A549 (cell line): ENCODE data around the gene VDAC2. TPM values are rescaled to one million over a fixed set of nuclear protein-coding genes. Genes with fewer than 3 reads are reported as not detected.

ENCODE experiments used
- ATAC-seq, 2 experiments: fragments of 200-7000 bp in 1 of 2; fragments of >200 bp in 1 of 2; cut with Nextera tagmentation in 1 of 2; cut with Tn5 transposase in 1 of 2; 3 replicates each; pipeline versions ENCODE4 v1.8.0 to v1.9.1; 2018 to 2020; ENCODE audit warnings: mild to moderate bottlenecking in 1 of 2, moderate library complexity in 1 of 2
- CTCF ChIA-PET: fragments of 300-600 bp; sonication (Branson Sonifier 250); formaldehyde crosslinking; extraction: SDS; loops from one replicate; lab custom pipeline; 2021; ENCODE audit warnings: antibody characterized with exemption, inconsistent platforms; lab: Yijun Ruan, JAX
- POLR2A ChIA-PET: fragments of 350-600 bp; formaldehyde crosslinking; extraction: SDS; loops from one replicate; lab custom pipeline; 2021; ENCODE audit warnings: antibody characterized with exemption, inconsistent platforms; lab: Yijun Ruan, JAX
- DNase-seq, 2 experiments: peaks; one replicate each; pipeline versions ENCODE4 v3.0.0 to v3.0.0-alpha.2; 2011 to 2016; ENCODE audit warnings: low read depth in 1 of 2, low spot score in 1 of 2
- FAIRE-seq: peaks from 2 replicates; lab custom pipeline; 2011; peaks lifted over from hg19 to GRCh38; lab: Jason Lieb, UNC
- H3K27ac ChIP-seq, 2 experiments: fragments of >200 bp; sonication (Bioruptor Twin); formaldehyde crosslinking; 3 replicates each; pipeline ENCODE4 v1.5.1; 2016 to 2017
- H3K4me1 ChIP-seq: fragments of >200 bp; sonication (Bioruptor Twin); formaldehyde crosslinking; 3 replicates; pipeline ENCODE4 v1.6.1; 2016
- H3K4me2 ChIP-seq: fragments of >200 bp; sonication (Bioruptor Twin); formaldehyde crosslinking; 3 replicates; pipeline ENCODE4 v1.6.1; 2016
- H3K4me3 ChIP-seq: fragments of >200 bp; sonication (Bioruptor Twin); formaldehyde crosslinking; 3 replicates; pipeline ENCODE4 v1.5.1; 2016
- H3K9me3 ChIP-seq: fragments of >200 bp; sonication (Bioruptor Twin); formaldehyde crosslinking; 3 replicates; pipeline ENCODE4 v1.6.1; 2016
- CHD2 ChIP-seq: fragments of 150-350 bp; IDR thresholded peaks from 2 replicates; pipeline ENCODE4 v1.6.1; 2014; ENCODE audit warnings: low read length; ENCODE audit not compliant: partially characterized antibody
- CHD4 ChIP-seq: fragments of 200-600 bp; sonication (generic); IDR thresholded peaks from 2 replicates; pipeline ENCODE4 v1.6.1; 2016; ENCODE audit warnings: antibody characterized with exemption, mild to moderate bottlenecking, borderline replicate concordance
- EP300 ChIP-seq, 2 experiments: fragments of >200 bp; sonication (Bioruptor Twin); formaldehyde crosslinking; IDR thresholded peaks; 2 replicates in 1 of 2; 3 replicates in 1 of 2; pipeline ENCODE4 v1.6.1; 2016 to 2017
- ESRRA ChIP-seq: fragments of 150-350 bp; IDR thresholded peaks from 2 replicates; pipeline ENCODE4 v1.6.1; 2014; ENCODE audit warnings: mild to moderate bottlenecking, low read length, borderline replicate concordance
- HEYL ChIP-seq: fragments of 250-450 bp; sonication (Bioruptor Pico); IDR thresholded peaks from 2 replicates; pipeline ENCODE4 v1.8.0; 2021; ENCODE audit warnings: mild to moderate bottlenecking, moderate library complexity
- KDM5A ChIP-seq: fragments of 200-600 bp; sonication (generic); IDR thresholded peaks from 2 replicates; pipeline ENCODE4 v1.6.1; 2016; ENCODE audit warnings: antibody characterized with exemption, mild to moderate bottlenecking
- NFE2L2 ChIP-seq: fragments of 150-350 bp; conservative IDR thresholded peaks from 2 replicates; pipeline ENCODE4 v1.6.1; 2014; ENCODE audit warnings: low read length
- NPAS2 ChIP-seq: fragments of 250-450 bp; sonication (Bioruptor Pico); IDR thresholded peaks from 2 replicates; pipeline ENCODE4 v1.8.0; 2022; ENCODE audit warnings: mild to moderate bottlenecking, moderate library complexity, borderline replicate concordance
- NR3C1 ChIP-seq: fragments of >200 bp; sonication (Bioruptor Twin); formaldehyde crosslinking; IDR thresholded peaks from 3 replicates; pipeline ENCODE4 v1.6.1; 2017
- POLR2A ChIP-seq: IDR thresholded peaks from 2 replicates; pipeline ENCODE4 v1.6.1; 2012; ENCODE audit warnings: mild to moderate bottlenecking, low read length
- POLR2AphosphoS2 ChIP-seq: conservative IDR thresholded peaks from 2 replicates; pipeline ENCODE4 v1.6.1; 2012; ENCODE audit warnings: low read length, improper control_type of control experiment, inconsistent platforms
- RFX5 ChIP-seq: fragments of 450-650 bp; IDR thresholded peaks from 2 replicates; pipeline ENCODE4 v1.7.1; 2014; ENCODE audit warnings: antibody characterized with exemption, mild to moderate bottlenecking, moderate library complexity
- RNF2 ChIP-seq: fragments of 200-600 bp; sonication (generic); IDR thresholded peaks from 2 replicates; pipeline ENCODE4 v1.6.1; 2016; ENCODE audit warnings: low read depth, mild to moderate bottlenecking, antibody characterized with exemption, moderate library complexity, borderline replicate concordance
- SMC3 ChIP-seq: fragments of >200 bp; sonication (Bioruptor Twin); formaldehyde crosslinking; IDR thresholded peaks from 3 replicates; pipeline ENCODE4 v1.6.1; 2018; ENCODE audit warnings: inconsistent platforms
- TP53 ChIP-seq: fragments of 250-450 bp; sonication (Bioruptor Pico); IDR thresholded peaks from 2 replicates; pipeline ENCODE4 v1.5.0; 2021; ENCODE audit warnings: mild to moderate bottlenecking, moderate library complexity
- ZNF302 ChIP-seq: fragments of 250-450 bp; sonication (Bioruptor Pico); IDR thresholded peaks from 2 replicates; pipeline ENCODE4 v1.9.0; 2021; ENCODE audit warnings: inconsistent platforms, mild to moderate bottlenecking, moderate library complexity
- WGBS: methylation state at CpG from one replicate; pipeline ENCODE4 v1.1.6; 2017; ENCODE audit errors: missing lambda C conversion rate; 5-methylcytosine and 5-hydroxymethylcytosine counted together
- polyA plus RNA-seq, 4 experiments: library from polyadenylated mRNA; depleted of rRNA in 3 of 4; stranded (reverse); fragments of >200 nt; fragmentation: RNase III in 1 of 4; extraction: RNeasy Plus Mini Kit Qiagen cat#74134 plus additional on column Dnase treatment in 1 of 4; gene quantifications; 2 replicates in 3 of 4; 3 replicates in 1 of 4; pipeline ENCODE4 v1.2.3, GENCODE V29; 2011 to 2017
- TF ChIP-seq, protein P1 (sequence below): fragments of 250-450 bp; sonication (Bioruptor Pico); IDR thresholded peaks from 2 replicates; pipeline ENCODE4 v1.5.0; 2021; ENCODE audit warnings: mild to moderate bottlenecking, moderate library complexity, borderline replicate concordance
- TF ChIP-seq, protein P2 (sequence below): fragments of 150-350 bp; IDR thresholded peaks from 2 replicates; pipeline ENCODE4 v1.6.1; 2014; ENCODE audit warnings: low read depth, mild to moderate bottlenecking, low read length
- TF ChIP-seq, protein P3 (sequence below): IDR thresholded peaks from 2 replicates; pipeline ENCODE4 v1.6.1; 2012
- TF ChIP-seq, protein P4 (sequence below): fragments of 200-600 bp; sonication (generic); IDR thresholded peaks from 2 replicates; pipeline ENCODE4 v1.6.1; 2016; ENCODE audit warnings: antibody characterized with exemption, mild to moderate bottlenecking, moderate library complexity
- TF ChIP-seq, protein P5 (sequence below): fragments of 450-650 bp; IDR thresholded peaks from 2 replicates; pipeline ENCODE4 v1.6.1; 2014; ENCODE audit warnings: antibody characterized with exemption
- TF ChIP-seq, protein P6 (sequence below): IDR thresholded peaks from 2 replicates; pipeline ENCODE4 v1.6.1; 2012; ENCODE audit warnings: low read depth, borderline replicate concordance

Gene VDAC2
- polyA plus RNA-seq, 2 of the 4 experiments (the other 2 are of a cell fraction), result 273 to 285 TPM

DNA sequence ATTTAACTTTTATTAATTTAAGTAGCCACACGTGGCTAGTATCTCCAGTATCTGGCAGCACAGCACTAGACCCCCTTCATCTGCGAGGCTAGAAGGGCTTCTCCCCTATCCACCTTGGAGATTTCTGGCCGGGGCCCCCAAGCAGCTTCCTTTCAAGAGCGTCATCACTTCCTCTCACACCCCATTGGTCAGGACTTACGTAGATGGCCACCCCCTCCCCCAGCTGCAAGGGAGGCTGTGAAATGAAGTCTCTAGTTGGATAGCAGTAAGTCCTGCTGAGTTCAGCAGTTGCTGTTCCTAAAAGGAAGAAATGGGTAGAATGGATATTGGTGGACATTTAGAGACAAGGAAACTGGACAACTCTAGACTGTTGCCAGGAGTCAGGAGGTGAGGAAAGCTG lies 59.0 kb downstream of the VDAC2 start (continued):
- TF ChIP-seq RFX5 (no peak), POLR2AphosphoS2 (no peak)
- TF ChIP-seq, protein P1, sequence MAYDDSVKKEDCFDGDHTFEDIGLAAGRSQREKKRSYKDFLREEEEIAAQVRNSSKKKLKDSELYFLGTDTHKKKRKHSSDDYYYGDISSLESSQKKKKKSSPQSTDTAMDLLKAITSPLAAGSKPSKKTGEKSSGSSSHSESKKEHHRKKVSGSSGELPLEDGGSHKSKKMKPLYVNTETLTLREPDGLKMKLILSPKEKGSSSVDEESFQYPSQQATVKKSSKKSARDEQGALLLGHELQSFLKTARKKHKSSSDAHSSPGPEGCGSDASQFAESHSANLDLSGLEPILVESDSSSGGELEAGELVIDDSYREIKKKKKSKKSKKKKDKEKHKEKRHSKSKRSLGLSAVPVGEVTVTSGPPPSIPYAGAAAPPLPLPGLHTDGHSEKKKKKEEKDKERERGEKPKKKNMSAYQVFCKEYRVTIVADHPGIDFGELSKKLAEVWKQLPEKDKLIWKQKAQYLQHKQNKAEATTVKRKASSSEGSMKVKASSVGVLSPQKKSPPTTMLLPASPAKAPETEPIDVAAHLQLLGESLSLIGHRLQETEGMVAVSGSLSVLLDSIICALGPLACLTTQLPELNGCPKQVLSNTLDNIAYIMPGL (CRISPR knock-in tag), result no peak
- TF ChIP-seq, protein P2, sequence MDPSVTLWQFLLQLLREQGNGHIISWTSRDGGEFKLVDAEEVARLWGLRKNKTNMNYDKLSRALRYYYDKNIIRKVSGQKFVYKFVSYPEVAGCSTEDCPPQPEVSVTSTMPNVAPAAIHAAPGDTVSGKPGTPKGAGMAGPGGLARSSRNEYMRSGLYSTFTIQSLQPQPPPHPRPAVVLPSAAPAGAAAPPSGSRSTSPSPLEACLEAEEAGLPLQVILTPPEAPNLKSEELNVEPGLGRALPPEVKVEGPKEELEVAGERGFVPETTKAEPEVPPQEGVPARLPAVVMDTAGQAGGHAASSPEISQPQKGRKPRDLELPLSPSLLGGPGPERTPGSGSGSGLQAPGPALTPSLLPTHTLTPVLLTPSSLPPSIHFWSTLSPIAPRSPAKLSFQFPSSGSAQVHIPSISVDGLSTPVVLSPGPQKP, result no peak
- TF ChIP-seq, protein P3, sequence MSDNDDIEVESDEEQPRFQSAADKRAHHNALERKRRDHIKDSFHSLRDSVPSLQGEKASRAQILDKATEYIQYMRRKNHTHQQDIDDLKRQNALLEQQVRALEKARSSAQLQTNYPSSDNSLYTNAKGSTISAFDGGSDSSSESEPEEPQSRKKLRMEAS, result no peak

DNA sequence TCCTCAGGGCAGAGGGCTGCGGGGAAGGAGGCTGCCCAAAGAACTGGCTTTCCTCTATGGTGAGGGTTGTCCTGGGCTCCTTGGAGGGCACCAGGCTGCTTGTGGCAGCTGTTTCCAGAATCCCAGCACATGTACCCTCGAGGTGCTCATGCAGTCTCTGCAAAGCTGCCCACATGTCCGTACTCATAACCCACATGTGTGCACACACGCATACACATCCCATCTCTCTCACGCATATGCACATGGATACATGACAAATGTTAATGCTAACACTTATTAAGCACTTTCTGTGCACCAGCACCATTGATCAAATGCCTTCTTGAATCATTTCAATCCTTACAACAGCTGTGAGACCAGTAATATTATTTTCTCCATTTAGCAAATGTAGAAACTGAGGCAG lies 61.5 kb downstream of the VDAC2 start:
- Histone ChIP-seq H3K4me2 (no peak overlapping the region), H3K4me1 (peaks cover 6% of the 10 kb centered on the region; the same call in 2 of the 3 replicates), H3K27ac (no peak overlapping the region), H3K9me3 (no peaks in the 10 kb centered on the region)
- WGBS, result 79% methylated on average over 5 of the region's 5 CpGs
- DNase-seq, result no peak
- ChIA-PET POLR2A (no interaction called here), CTCF (no interaction called here)
- no peak for FAIRE-seq
- TF ChIP-seq, protein P4, sequence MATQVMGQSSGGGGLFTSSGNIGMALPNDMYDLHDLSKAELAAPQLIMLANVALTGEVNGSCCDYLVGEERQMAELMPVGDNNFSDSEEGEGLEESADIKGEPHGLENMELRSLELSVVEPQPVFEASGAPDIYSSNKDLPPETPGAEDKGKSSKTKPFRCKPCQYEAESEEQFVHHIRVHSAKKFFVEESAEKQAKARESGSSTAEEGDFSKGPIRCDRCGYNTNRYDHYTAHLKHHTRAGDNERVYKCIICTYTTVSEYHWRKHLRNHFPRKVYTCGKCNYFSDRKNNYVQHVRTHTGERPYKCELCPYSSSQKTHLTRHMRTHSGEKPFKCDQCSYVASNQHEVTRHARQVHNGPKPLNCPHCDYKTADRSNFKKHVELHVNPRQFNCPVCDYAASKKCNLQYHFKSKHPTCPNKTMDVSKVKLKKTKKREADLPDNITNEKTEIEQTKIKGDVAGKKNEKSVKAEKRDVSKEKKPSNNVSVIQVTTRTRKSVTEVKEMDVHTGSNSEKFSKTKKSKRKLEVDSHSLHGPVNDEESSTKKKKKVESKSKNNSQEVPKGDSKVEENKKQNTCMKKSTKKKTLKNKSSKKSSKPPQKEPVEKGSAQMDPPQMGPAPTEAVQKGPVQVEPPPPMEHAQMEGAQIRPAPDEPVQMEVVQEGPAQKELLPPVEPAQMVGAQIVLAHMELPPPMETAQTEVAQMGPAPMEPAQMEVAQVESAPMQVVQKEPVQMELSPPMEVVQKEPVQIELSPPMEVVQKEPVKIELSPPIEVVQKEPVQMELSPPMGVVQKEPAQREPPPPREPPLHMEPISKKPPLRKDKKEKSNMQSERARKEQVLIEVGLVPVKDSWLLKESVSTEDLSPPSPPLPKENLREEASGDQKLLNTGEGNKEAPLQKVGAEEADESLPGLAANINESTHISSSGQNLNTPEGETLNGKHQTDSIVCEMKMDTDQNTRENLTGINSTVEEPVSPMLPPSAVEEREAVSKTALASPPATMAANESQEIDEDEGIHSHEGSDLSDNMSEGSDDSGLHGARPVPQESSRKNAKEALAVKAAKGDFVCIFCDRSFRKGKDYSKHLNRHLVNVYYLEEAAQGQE, result no peak
- TF ChIP-seq SMC3, result no peak
- TF ChIP-seq NR3C1, result no peak
- no peak for TF ChIP-seq HEYL
- no peak for TF ChIP-seq NFE2L2
- TF ChIP-seq, protein P5, sequence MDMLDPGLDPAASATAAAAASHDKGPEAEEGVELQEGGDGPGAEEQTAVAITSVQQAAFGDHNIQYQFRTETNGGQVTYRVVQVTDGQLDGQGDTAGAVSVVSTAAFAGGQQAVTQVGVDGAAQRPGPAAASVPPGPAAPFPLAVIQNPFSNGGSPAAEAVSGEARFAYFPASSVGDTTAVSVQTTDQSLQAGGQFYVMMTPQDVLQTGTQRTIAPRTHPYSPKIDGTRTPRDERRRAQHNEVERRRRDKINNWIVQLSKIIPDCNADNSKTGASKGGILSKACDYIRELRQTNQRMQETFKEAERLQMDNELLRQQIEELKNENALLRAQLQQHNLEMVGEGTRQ, result no peak
- no peak for TF ChIP-seq POLR2A
- no peak for TF ChIP-seq ZNF302 (CRISPR knock-in tag)
- TF ChIP-seq CHD2, result no peak
- TF ChIP-seq NPAS2 (CRISPR knock-in tag), result no peak
- no peak for TF ChIP-seq TP53 (CRISPR knock-in tag)
- no peak for TF ChIP-seq EP300 (IDR thresholded peaks at IDR 0.05)
- no peak for TF ChIP-seq ESRRA
- TF ChIP-seq, protein P6, sequence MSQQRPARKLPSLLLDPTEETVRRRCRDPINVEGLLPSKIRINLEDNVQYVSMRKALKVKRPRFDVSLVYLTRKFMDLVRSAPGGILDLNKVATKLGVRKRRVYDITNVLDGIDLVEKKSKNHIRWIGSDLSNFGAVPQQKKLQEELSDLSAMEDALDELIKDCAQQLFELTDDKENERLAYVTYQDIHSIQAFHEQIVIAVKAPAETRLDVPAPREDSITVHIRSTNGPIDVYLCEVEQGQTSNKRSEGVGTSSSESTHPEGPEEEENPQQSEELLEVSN, result no peak
- no peak for TF ChIP-seq RNF2
- TF ChIP-seq CHD4, result no peak
- TF ChIP-seq, protein P2, result no peak
- TF ChIP-seq KDM5A, result no peak
- TF ChIP-seq, all 56 proteins: peak for 0
- H3K4me3 ChIP-seq, result no peak overlapping the region
- no peak for ATAC-seq
